Neural progenitor cell (in vitro differentiated cells): Measurements from ENCODE around the gene MEIOSIN. TPM values are rescaled to one million over a fixed set of nuclear protein-coding genes. Genes with fewer than 3 reads are reported as not detected.

ENCODE experiments used
- DNase-seq: peaks from one replicate; pipeline ENCODE4 v3.0.0-alpha.2; 2016; ENCODE audit warnings: low spot score
- H2AFZ ChIP-seq: fragments of 200-600 bp; sonication (generic); replicated peaks from 2 replicates; pipeline ENCODE4 v1.6.1; 2016; ENCODE audit warnings: antibody characterized with exemption
- H3F3A ChIP-seq: fragments of 200-600 bp; sonication (generic); 2 replicates; pipeline ENCODE4 v1.6.1; 2016; ENCODE audit warnings: antibody characterized with exemption, low read depth
- H3K27ac ChIP-seq: fragments of 200-600 bp; sonication (generic); 2 replicates; pipeline ENCODE4 v1.5.1; 2016; ENCODE audit warnings: mild to moderate bottlenecking
- H3K27me3 ChIP-seq: fragments of 200-600 bp; sonication (generic); 2 replicates; pipeline ENCODE4 v1.6.1; 2016; ENCODE audit warnings: mild to moderate bottlenecking, moderate library complexity
- H3K36me3 ChIP-seq: fragments of 200-600 bp; sonication (generic); 2 replicates; pipeline ENCODE4 v1.5.1; 2016
- H3K4me1 ChIP-seq: fragments of 200-600 bp; sonication (generic); 2 replicates; pipeline ENCODE4 v1.6.1; 2016; ENCODE audit warnings: mixed run types
- H3K4me2 ChIP-seq: fragments of 200-600 bp; sonication (generic); 2 replicates; pipeline ENCODE4 v1.6.1; 2016
- H3K4me3 ChIP-seq: fragments of 200-600 bp; sonication (generic); 2 replicates; pipeline ENCODE4 v1.5.1; 2016
- H3K79me2 ChIP-seq: fragments of 200-600 bp; sonication (generic); 2 replicates; pipeline ENCODE4 v1.6.1; 2016; ENCODE audit warnings: low read depth
- H3K9ac ChIP-seq: fragments of 200-600 bp; sonication (generic); 2 replicates; pipeline ENCODE4 v1.6.1; 2016
- H3K9me3 ChIP-seq: fragments of 200-600 bp; sonication (generic); 2 replicates; pipeline ENCODE4 v1.5.1; 2016; ENCODE audit warnings: low read depth
- H4K20me1 ChIP-seq: fragments of 200-600 bp; sonication (generic); 2 replicates; pipeline ENCODE4 v1.6.1; 2016; ENCODE audit warnings: low read depth
- H3K27ac Mint-ChIP-seq: 3 replicates; pipeline ENCODE4 v1.8.0; 2021; ENCODE audit warnings: mixed read lengths
- H3K27me3 Mint-ChIP-seq: 2 replicates; pipeline ENCODE4 v1.8.0; 2022; ENCODE audit warnings: low read depth, mild to moderate bottlenecking, inconsistent platforms, moderate library complexity, mixed read lengths; ENCODE audit not compliant: insufficient read depth
- H3K36me3 Mint-ChIP-seq: 3 replicates; pipeline ENCODE4 v1.8.0; 2021; ENCODE audit warnings: mixed read lengths
- H3K4me1 Mint-ChIP-seq: 3 replicates; pipeline ENCODE4 v1.8.0; 2021; ENCODE audit warnings: mixed read lengths
- H3K4me3 Mint-ChIP-seq: 3 replicates; pipeline ENCODE4 v1.8.0; 2021; ENCODE audit warnings: mild to moderate bottlenecking, moderate library complexity, mixed read lengths
- H3K9me3 Mint-ChIP-seq: 3 replicates; pipeline ENCODE4 v1.8.0; 2020; ENCODE audit warnings: mixed read lengths
- EZH2 ChIP-seq: fragments of 200-600 bp; sonication (generic); IDR thresholded peaks from 2 replicates; pipeline ENCODE4 v1.6.1; 2017; ENCODE audit warnings: antibody characterized with exemption, mild to moderate bottlenecking, moderate library complexity
- EZH2phosphoT487 ChIP-seq: fragments of 200-600 bp; sonication (generic); IDR thresholded peaks from 2 replicates; pipeline ENCODE4 v1.6.1; 2017; ENCODE audit warnings: antibody characterized with exemption
- total RNA-seq: library from RNA; depleted of rRNA; stranded (reverse); fragments of >200 nt; gene quantifications from 2 replicates; pipeline ENCODE4 v1.2.3, GENCODE V29; 2015; ENCODE audit warnings: low replicate concordance
- TF ChIP-seq, protein P1 (sequence below): fragments of 200-600 bp; sonication (generic); IDR thresholded peaks from 2 replicates; pipeline ENCODE4 v1.5.1; 2017; ENCODE audit warnings: antibody characterized with exemption, mild to moderate bottlenecking

The MEIOSIN gene
- total RNA-seq, 1 donor from 2014 or later = not detected

DNA sequence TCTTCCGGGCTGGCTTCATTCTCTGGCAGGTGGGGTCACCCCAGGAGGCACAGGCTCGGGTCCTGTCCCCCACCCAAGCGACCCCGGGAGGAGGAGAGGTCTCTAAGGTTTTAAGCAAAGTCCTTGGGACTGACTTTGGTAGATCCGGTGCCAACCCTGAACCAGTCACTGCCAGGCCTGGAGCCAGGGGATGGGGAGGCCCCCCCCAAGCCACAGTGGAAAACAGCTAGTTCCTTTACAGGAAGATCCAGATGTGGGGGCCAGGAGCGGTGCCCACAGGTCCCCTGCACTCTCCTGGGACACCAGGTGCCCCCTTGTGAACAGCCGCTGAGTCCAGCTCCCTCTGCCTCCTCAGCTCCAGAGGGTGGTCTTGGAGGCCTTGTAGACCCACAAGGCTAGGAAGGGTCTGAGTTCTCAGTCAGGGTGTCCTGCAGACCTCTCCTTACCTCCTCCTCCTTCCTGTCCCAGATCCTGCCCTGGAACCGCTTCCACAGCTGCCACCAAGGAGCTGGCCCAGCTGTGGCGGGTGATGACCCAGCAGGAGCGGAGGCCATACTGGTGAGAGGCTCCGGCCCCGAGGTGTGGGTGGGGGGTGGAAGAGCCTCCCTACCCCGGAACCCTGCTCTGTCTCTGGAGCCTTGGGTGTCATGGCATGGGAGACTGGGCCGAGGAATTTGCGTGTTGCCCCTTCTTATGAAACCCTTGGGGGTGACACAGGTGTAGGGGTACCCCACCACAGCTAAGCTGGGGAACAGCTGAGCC lies 29.8 kb downstream of the MEIOSIN start:
- Histone ChIP-seq H3K4me2 (no peak overlapping the region), H4K20me1 (peaks cover 14% of the 10 kb centered on the region), H3K9ac (no peak overlapping the region), H2AFZ (no peak overlapping the region), H3K27ac (no peak overlapping the region), H3F3A (peaks cover 18% of the 10 kb centered on the region), H3K36me3 (no peaks in the 10 kb centered on the region), H3K9me3 (no peaks in the 10 kb centered on the region), H3K4me3 (no peak overlapping the region), H3K4me1 (peaks cover 29% of the 10 kb centered on the region), H3K27me3 (no peaks in the 10 kb centered on the region), H3K79me2 (peaks cover 19% of the 10 kb centered on the region)
- no peaks in the 10 kb centered on the region for H3K36me3 Mint-ChIP-seq
- no peak overlapping the region for H3K27ac Mint-ChIP-seq
- no peak for DNase-seq
- no peaks in the 10 kb centered on the region for H3K9me3 Mint-ChIP-seq
- peaks cover 6% of the 10 kb centered on the region for H3K27me3 Mint-ChIP-seq
- H3K4me3 Mint-ChIP-seq = no peak overlapping the region
- TF ChIP-seq, protein P1, sequence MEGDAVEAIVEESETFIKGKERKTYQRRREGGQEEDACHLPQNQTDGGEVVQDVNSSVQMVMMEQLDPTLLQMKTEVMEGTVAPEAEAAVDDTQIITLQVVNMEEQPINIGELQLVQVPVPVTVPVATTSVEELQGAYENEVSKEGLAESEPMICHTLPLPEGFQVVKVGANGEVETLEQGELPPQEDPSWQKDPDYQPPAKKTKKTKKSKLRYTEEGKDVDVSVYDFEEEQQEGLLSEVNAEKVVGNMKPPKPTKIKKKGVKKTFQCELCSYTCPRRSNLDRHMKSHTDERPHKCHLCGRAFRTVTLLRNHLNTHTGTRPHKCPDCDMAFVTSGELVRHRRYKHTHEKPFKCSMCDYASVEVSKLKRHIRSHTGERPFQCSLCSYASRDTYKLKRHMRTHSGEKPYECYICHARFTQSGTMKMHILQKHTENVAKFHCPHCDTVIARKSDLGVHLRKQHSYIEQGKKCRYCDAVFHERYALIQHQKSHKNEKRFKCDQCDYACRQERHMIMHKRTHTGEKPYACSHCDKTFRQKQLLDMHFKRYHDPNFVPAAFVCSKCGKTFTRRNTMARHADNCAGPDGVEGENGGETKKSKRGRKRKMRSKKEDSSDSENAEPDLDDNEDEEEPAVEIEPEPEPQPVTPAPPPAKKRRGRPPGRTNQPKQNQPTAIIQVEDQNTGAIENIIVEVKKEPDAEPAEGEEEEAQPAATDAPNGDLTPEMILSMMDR = no peak
- TF ChIP-seq EZH2phosphoT487 (no peak), EZH2 (no peak)
- H3K4me1 Mint-ChIP-seq = peaks cover 12% of the 10 kb centered on the region

DNA sequence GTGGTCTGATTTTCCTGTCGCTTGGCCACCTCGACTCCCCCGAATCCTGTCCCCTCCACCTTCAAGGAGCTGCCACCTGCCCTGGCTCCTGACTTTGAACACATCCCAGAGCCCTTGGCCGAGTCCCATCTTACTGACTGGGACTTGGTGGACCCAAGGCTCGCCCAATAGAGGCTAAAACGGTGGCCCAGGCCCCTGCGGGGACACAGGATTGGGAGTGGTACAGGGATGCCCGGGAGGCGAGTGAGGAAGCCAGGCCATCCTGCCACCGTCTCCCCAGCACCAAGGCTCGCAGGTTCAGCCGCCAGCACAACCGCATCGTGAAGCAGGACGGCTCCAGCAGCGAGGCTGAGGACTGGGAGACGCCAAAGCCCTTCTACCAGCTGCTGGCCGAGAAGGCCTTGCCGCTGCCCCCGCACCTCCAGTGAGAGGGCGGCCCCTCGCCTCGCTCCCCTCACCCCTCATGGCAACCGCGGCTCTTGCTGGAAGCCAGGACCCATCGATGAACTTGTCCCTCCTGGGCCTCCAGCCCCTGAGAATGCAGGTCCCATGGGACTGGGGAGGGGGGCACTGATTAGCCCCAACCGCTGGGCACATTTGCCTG lies 30.6 kb downstream of the MEIOSIN start:
- H3K27ac Mint-ChIP-seq = no peak overlapping the region
- no peak overlapping the region for H3K27ac ChIP-seq
- no peak overlapping the region for H3K4me3 ChIP-seq

DNA sequence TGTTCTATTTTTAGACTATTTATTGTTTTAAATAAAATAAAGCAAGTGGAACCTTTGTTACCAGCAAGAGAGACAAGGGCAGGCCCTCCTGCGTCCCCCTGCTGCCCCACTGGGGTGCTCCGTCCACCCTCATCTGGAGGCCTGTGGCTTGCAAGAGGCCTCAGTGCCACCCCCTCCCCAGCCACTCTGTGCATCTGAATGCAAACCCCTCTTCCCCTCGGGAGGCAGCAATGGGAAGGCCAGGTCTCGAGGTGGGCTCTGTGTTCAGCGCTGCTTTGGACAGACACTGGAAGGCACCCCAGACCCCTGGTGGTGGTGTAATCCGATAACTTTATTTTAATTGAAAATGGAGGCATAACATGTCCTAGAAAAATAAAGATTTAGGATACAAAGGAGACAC lies 31.2 kb downstream of the MEIOSIN start:
- Histone ChIP-seq H3K9me3 (no peaks in the 10 kb centered on the region), H3K36me3 (no peaks in the 10 kb centered on the region), H4K20me1 (peaks cover 14% of the 10 kb centered on the region), H2AFZ (no peak overlapping the region), H3K79me2 (peaks cover 25% of the 10 kb centered on the region), H3K27ac (no peak overlapping the region), H3K9ac (no peak overlapping the region), H3K27me3 (no peaks in the 10 kb centered on the region), H3F3A (peaks cover 29% of the 10 kb centered on the region), H3K4me2 (peak overlapping the region; percentile 43), H3K4me1 (peaks cover 29% of the 10 kb centered on the region), H3K4me3 (no peak overlapping the region)
- DNase-seq = peak; percentile 41
- H3K27me3 Mint-ChIP-seq = peaks cover 8% of the 10 kb centered on the region
- TF ChIP-seq EZH2 (no peak), EZH2phosphoT487 (no peak)
- TF ChIP-seq, protein P1 = peak; percentile 10
- H3K36me3 Mint-ChIP-seq = no peaks in the 10 kb centered on the region
- H3K9me3 Mint-ChIP-seq = no peaks in the 10 kb centered on the region
- peak overlapping the region; percentile 72 for H3K4me3 Mint-ChIP-seq
- H3K27ac Mint-ChIP-seq = peak overlapping the region; percentile 63
- H3K4me1 Mint-ChIP-seq = peaks cover 12% of the 10 kb centered on the region

More for the DNA sequence above, 30.6 kb downstream of the MEIOSIN start:
- Histone ChIP-seq H3F3A (peaks cover 26% of the 10 kb centered on the region), H3K4me1 (peaks cover 29% of the 10 kb centered on the region), H3K9me3 (no peaks in the 10 kb centered on the region), H2AFZ (no peak overlapping the region), H3K9ac (no peak overlapping the region), H3K27me3 (no peaks in the 10 kb centered on the region), H3K36me3 (no peaks in the 10 kb centered on the region), H4K20me1 (peaks cover 14% of the 10 kb centered on the region), H3K79me2 (peaks cover 25% of the 10 kb centered on the region), H3K4me2 (peak overlapping the region; percentile 43)
- H3K36me3 Mint-ChIP-seq = no peaks in the 10 kb centered on the region
- H3K27me3 Mint-ChIP-seq = peaks cover 6% of the 10 kb centered on the region
- TF ChIP-seq EZH2 (no peak), EZH2phosphoT487 (no peak)
- TF ChIP-seq, protein P1 = no peak
- no peak overlapping the region for H3K4me3 Mint-ChIP-seq
- peaks cover 12% of the 10 kb centered on the region for H3K4me1 Mint-ChIP-seq
- H3K9me3 Mint-ChIP-seq = no peaks in the 10 kb centered on the region
- DNase-seq = no peak
